ENCODE measurements around the gene MTG2.

Gene MTG2

DNA sequence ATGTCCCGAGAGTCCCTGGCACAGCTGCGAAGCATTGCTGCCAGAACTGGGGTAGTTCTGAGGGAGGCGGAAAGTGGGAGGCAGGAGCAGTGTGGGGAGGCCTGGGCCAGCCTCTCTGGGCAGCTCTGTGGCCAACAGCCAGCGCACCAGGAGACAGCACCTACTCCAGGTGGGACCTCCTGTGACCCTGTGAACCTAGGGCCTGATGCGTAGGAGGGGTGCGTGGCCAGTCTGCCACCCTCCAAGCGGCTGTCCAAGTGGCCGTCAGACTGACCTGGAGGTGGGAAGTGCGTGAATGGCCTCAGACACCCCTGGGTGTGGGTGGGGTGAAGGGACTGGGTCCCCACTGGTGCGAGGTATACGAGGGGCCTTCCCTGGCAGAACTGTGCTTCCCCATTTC lies 23.8 kb upstream of the MTG2 start:
- H3K4me3 ChIP-seq (ENCODE audit: low read depth, low read length), result no peak overlapping the region
- no peak for DNase-seq (ENCODE audit: low read depth)
- TF ChIP-seq MYC (IDR thresholded peaks at IDR 0.05; ENCODE audit: low read depth, low read length) (no peak), POLR2A (IDR thresholded peaks at IDR 0.05; ENCODE audit: extremely low read depth, insufficient read length) (no peak)
- TF ChIP-seq, protein P1, sequence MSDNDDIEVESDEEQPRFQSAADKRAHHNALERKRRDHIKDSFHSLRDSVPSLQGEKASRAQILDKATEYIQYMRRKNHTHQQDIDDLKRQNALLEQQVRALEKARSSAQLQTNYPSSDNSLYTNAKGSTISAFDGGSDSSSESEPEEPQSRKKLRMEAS (IDR thresholded peaks at IDR 0.05; ENCODE audit: low read depth, low read length), result no peak
- TF ChIP-seq, protein P2, sequence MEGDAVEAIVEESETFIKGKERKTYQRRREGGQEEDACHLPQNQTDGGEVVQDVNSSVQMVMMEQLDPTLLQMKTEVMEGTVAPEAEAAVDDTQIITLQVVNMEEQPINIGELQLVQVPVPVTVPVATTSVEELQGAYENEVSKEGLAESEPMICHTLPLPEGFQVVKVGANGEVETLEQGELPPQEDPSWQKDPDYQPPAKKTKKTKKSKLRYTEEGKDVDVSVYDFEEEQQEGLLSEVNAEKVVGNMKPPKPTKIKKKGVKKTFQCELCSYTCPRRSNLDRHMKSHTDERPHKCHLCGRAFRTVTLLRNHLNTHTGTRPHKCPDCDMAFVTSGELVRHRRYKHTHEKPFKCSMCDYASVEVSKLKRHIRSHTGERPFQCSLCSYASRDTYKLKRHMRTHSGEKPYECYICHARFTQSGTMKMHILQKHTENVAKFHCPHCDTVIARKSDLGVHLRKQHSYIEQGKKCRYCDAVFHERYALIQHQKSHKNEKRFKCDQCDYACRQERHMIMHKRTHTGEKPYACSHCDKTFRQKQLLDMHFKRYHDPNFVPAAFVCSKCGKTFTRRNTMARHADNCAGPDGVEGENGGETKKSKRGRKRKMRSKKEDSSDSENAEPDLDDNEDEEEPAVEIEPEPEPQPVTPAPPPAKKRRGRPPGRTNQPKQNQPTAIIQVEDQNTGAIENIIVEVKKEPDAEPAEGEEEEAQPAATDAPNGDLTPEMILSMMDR (IDR thresholded peaks at IDR 0.05; ENCODE audit: low read depth, low read length), result no peak

DNA sequence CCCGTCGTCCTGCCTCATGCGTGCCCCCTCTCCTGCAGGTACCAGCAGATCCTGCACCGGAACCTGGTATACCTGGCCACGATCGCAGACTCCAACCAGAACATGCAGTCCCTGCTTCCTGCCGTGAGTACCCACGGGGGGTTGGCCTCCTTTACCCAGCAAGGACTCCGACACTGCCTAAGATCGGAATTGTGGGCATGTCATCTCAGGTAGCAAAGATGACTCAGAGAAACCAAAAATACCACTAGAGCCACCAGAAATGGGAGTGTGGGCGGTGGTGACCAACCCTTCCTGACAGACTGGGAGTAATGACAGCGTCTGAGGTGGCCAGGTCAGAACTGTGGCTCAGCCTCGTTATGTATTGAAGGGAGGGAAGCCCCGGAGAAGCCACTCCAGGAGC lies 23.0 kb upstream of the MTG2 start:
- TF ChIP-seq MYC (IDR thresholded peaks at IDR 0.05; ENCODE audit: low read depth, low read length), result no peak
- TF ChIP-seq POLR2A (IDR thresholded peaks at IDR 0.05; ENCODE audit: extremely low read depth, insufficient read length), result no peak
- TF ChIP-seq, protein P1 (IDR thresholded peaks at IDR 0.05; ENCODE audit: low read depth, low read length), result no peak
- TF ChIP-seq, protein P2 (IDR thresholded peaks at IDR 0.05; ENCODE audit: low read depth, low read length), result no peak
- no peak overlapping the region for H3K4me3 ChIP-seq (ENCODE audit: low read depth, low read length)
- peak; percentile 30 for DNase-seq (ENCODE audit: low read depth)

DNA sequence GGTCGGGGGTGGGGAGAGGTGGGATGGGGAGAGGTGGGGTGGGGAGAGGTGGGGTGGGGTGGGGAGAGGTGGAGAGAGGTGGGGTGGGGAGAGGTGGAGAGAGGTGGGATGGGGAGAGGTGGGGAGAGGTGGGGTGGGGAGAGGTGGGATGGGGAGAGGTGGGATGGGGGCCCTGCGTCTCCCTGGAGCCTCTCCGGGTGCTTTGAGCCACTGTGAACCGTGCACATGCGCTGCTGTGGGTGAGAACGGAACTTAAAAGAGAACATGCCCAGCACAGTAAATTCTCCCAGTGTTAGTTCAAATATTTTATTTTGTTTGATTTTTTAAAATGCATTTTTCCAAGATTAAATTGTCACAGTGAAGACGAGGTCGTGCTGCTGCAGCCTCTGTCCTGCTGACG lies 22.6 kb upstream of the MTG2 start:
- no peak for DNase-seq (ENCODE audit: low read depth)
- TF ChIP-seq, protein P2 (IDR thresholded peaks at IDR 0.05; ENCODE audit: low read depth, low read length), result no peak
- TF ChIP-seq MYC (IDR thresholded peaks at IDR 0.05; ENCODE audit: low read depth, low read length), result no peak
- no peak for TF ChIP-seq POLR2A (IDR thresholded peaks at IDR 0.05; ENCODE audit: extremely low read depth, insufficient read length)
- TF ChIP-seq, protein P1 (IDR thresholded peaks at IDR 0.05; ENCODE audit: low read depth, low read length), result no peak
- no peak overlapping the region for H3K4me3 ChIP-seq (ENCODE audit: low read depth, low read length)

DNA sequence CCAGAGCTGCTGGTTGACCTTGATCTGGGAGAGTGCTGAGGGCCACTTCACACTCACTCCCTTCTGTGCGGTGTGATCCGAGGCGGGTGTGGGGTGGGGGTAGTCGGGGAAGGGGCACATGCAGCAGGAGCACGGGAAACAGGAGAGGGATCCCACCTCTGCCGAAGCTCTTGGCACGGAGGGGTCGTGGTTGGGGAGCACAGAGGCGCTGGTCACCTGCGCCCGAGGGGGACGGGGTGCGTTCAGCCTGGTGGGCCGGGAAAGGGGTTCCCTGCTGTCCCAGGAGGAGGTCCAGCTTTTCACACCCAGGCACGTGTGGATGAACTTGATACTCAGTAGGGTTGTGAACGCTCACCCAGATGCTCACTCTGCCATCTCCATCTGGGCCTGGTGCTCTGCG lies 22.0 kb upstream of the MTG2 start:
- TF ChIP-seq, protein P1 (IDR thresholded peaks at IDR 0.05; ENCODE audit: low read depth, low read length), result no peak
- TF ChIP-seq POLR2A (IDR thresholded peaks at IDR 0.05; ENCODE audit: extremely low read depth, insufficient read length), result no peak
- no peak for TF ChIP-seq MYC (IDR thresholded peaks at IDR 0.05; ENCODE audit: low read depth, low read length)
- TF ChIP-seq, protein P2 (IDR thresholded peaks at IDR 0.05; ENCODE audit: low read depth, low read length), result no peak
- DNase-seq (ENCODE audit: low read depth), result no peak

DNA sequence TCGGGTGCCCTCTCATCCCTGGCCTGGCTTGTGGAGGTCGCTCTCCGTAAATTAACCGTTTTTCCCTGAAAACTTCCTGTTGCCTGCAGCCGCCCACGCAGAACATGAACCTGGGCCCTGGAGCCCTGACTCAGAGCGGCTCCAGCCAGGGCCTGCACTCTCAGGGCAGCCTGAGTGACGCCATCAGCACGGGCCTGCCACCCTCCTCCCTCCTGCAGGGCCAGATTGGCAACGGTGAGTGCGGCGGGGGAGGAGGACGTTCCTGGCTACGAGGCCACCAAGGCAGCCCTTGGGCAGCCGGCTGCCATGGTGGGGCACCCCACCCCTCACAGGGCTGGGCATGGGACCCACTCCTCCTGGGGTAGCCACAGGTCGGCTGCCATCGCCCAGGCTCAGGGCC lies 21.5 kb upstream of the MTG2 start:
- TF ChIP-seq POLR2A (IDR thresholded peaks at IDR 0.05; ENCODE audit: extremely low read depth, insufficient read length) (no peak), MYC (IDR thresholded peaks at IDR 0.05; ENCODE audit: low read depth, low read length) (no peak)
- TF ChIP-seq, protein P1 (IDR thresholded peaks at IDR 0.05; ENCODE audit: low read depth, low read length), result no peak
- TF ChIP-seq, protein P2 (IDR thresholded peaks at IDR 0.05; ENCODE audit: low read depth, low read length), result no peak
- DNase-seq (ENCODE audit: low read depth), result no peak
- H3K4me3 ChIP-seq (ENCODE audit: low read depth, low read length), result no peak overlapping the region

More for the DNA sequence above, 22.0 kb upstream of the MTG2 start:
- H3K4me3 ChIP-seq (ENCODE audit: low read depth, low read length), result no peak overlapping the region

All from NB4 (cell line).